ENCODE measurements around the gene IGFL2. TPM values are rescaled to one million over a fixed set of nuclear protein-coding genes. Genes with fewer than 3 reads are reported as not detected.

IGFL2 gene
- total and polyA plus RNA-seq, 8 donors, result 0.45 TPM; not detected in 7

DNA sequence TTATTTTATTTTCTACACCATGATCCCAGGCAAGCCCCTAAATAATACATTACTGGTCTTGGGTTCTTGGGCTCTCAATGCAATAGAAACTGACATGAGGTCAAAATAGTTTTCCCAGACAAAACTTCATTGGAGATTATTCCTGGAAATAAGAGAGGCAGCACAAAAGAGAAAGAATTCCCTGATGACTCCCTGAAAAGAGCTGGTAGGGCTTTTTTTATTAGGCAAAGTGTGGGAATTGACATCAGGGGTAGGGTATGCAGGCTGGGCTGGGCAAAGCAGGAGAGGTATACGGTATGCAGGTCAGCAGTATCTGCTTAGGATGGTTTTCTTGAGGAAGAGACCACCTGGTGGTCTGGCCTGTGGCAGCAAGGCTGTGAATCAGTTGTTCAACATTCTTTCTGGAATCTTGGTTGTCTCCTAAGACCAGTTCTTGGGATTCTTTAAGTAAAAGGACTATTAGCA lies 14.2 kb upstream of the IGFL2 start:
- DNase-seq, result no peak
- TF ChIP-seq POLR2A (IDR thresholded peaks at IDR 0.05) (no peak), POLR2AphosphoS5 (IDR thresholded peaks at IDR 0.05) (no peak), EP300 (IDR thresholded peaks at IDR 0.05) (no peak)
- TF ChIP-seq, protein P1, sequence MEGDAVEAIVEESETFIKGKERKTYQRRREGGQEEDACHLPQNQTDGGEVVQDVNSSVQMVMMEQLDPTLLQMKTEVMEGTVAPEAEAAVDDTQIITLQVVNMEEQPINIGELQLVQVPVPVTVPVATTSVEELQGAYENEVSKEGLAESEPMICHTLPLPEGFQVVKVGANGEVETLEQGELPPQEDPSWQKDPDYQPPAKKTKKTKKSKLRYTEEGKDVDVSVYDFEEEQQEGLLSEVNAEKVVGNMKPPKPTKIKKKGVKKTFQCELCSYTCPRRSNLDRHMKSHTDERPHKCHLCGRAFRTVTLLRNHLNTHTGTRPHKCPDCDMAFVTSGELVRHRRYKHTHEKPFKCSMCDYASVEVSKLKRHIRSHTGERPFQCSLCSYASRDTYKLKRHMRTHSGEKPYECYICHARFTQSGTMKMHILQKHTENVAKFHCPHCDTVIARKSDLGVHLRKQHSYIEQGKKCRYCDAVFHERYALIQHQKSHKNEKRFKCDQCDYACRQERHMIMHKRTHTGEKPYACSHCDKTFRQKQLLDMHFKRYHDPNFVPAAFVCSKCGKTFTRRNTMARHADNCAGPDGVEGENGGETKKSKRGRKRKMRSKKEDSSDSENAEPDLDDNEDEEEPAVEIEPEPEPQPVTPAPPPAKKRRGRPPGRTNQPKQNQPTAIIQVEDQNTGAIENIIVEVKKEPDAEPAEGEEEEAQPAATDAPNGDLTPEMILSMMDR (IDR thresholded peaks at IDR 0.05), result no peak
- no peaks in the 10 kb centered on the region for H3K36me3 ChIP-seq
- H3K4me1 ChIP-seq, result peaks cover 0 to 19% (median 14%) of the 10 kb centered on the region in 4 donors
- no peaks in the 10 kb centered on the region for H3K27me3 ChIP-seq
- H3K27ac ChIP-seq, result peak overlapping the region in 3 of 5 donors; percentile 22 to 54 (median 36)
- intact Hi-C loops (cut with DNase I; ENCODE audit: low total_unique reads), result no loop called here
- 81 to 94% (median 89%) methylated on average over 1 of the region's 1 CpG for WGBS, 5 donors
- no peaks in the 10 kb centered on the region for H3K9me3 ChIP-seq
- no peak overlapping the region for H3K4me3 ChIP-seq

DNA sequence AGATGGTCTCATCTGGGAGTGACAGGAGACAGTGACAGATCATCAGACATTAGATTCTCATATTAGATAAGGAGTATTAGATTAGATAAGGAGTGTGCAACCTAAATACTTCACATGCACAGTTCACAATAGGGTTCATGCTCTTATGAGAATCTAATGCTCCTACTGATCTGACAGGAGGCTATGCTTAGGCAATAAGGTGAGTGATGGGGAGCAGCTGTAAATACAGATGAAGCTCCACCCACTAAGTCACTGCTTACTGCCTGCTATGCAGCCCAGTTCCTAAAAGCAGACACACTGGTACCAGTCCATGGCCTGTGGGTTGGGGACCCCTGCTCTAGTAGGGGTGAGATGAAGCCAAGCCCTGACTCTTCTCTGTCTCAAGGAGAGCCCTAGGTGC lies 13.5 kb upstream of the IGFL2 start:
- DNase-seq, result no peak
- H3K27me3 ChIP-seq, result no peaks in the 10 kb centered on the region
- no peaks in the 10 kb centered on the region for H3K9me3 ChIP-seq
- TF ChIP-seq EP300 (IDR thresholded peaks at IDR 0.05) (no peak), POLR2A (IDR thresholded peaks at IDR 0.05) (no peak), POLR2AphosphoS5 (IDR thresholded peaks at IDR 0.05) (no peak)
- TF ChIP-seq, protein P1 (IDR thresholded peaks at IDR 0.05), result no peak
- no peak overlapping the region for H3K27ac ChIP-seq
- intact Hi-C loops (cut with DNase I; ENCODE audit: low total_unique reads), result no loop called here
- H3K36me3 ChIP-seq, result no peaks in the 10 kb centered on the region
- no peak overlapping the region for H3K4me3 ChIP-seq
- peaks cover 0 to 19% (median 14%) of the 10 kb centered on the region in 4 donors for H3K4me1 ChIP-seq

DNA sequence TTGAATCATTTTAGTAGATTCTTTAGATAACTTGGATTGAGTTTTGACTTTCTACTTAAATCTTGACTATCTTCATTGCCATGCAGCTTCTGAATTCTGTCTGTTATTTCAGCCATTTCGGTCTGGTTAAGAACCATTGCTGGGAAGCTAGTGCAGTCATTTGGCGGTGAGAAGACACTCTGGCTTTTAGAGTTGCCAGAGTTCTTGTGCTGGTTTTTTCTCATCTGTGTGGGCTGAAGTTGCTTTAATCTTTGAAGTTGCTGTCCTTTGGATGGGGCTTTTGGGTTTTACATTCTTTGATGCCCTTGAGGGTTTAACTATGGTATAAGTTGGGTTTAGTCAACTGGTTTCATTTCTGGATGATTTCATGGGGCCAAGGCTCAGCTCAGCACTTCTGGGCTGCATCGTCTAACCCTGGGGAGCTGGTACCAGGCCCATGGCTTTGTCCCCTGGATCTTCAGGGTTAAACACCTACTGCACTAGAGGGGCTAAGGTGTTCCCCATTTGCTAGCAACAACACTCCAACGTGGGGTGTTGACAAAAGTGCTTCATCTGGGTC lies 10.0 kb upstream of the IGFL2 start:
- no peak overlapping the region for H3K27ac ChIP-seq
- peaks cover 0 to 16% (median 12%) of the 10 kb centered on the region in 4 donors for H3K4me1 ChIP-seq
- intact Hi-C loops (cut with DNase I; ENCODE audit: low total_unique reads), result no loop called here
- H3K36me3 ChIP-seq, result no peaks in the 10 kb centered on the region
- 76 to 84% (median 78%) methylated on average over 4 of the region's 4 CpGs for WGBS, 5 donors
- DNase-seq, result no peak
- no peak overlapping the region for H3K4me3 ChIP-seq
- H3K27me3 ChIP-seq, result no peaks in the 10 kb centered on the region
- H3K9me3 ChIP-seq, result no peaks in the 10 kb centered on the region
- no peak for TF ChIP-seq EP300 (IDR thresholded peaks at IDR 0.05)
- no peak for TF ChIP-seq POLR2AphosphoS5 (IDR thresholded peaks at IDR 0.05)
- TF ChIP-seq POLR2A (IDR thresholded peaks at IDR 0.05), result no peak
- TF ChIP-seq, protein P1 (IDR thresholded peaks at IDR 0.05), result no peak

DNA sequence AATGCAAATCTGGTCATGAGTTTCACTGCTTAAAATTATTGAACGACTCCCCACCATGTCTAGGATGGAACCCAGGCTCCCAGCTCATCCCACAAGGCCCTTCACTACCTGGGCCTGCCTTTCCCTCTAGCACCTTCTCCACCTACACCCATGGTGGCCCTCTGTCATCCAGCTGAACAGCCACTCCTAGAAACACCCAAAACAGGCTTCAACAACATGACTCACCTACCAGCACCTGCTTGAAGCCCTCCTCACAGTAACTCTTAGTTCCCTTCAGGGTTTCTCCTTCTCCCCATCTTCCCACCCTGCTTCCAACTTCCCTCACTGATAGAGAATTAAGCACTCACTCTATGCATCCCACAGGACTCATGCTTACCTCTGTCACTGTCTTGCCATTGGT lies 6.6 kb upstream of the IGFL2 start:
- WGBS, 5 donors, result 40 to 94% (median 74%) methylated on average over 1 of the region's 1 CpG
- no peak for DNase-seq
- no peak overlapping the region for H3K27ac ChIP-seq
- no peaks in the 10 kb centered on the region for H3K27me3 ChIP-seq
- intact Hi-C loops (cut with DNase I; ENCODE audit: low total_unique reads), result no loop called here
- H3K9me3 ChIP-seq, result no peaks in the 10 kb centered on the region
- H3K4me1 ChIP-seq, result no peaks in the 10 kb centered on the region
- H3K4me3 ChIP-seq, result no peak overlapping the region
- TF ChIP-seq POLR2AphosphoS5 (IDR thresholded peaks at IDR 0.05), result no peak
- no peak for TF ChIP-seq EP300 (IDR thresholded peaks at IDR 0.05)
- no peak for TF ChIP-seq POLR2A (IDR thresholded peaks at IDR 0.05)
- TF ChIP-seq, protein P1 (IDR thresholded peaks at IDR 0.05), result no peak
- H3K36me3 ChIP-seq, result no peaks in the 10 kb centered on the region
